ENCODE measurements around the gene INHBE.
"Not testable (repeated sequence)": the region's sequence is repeated elsewhere in the genome, so short reads cannot be mapped to it uniquely, and the experiment has no call there.

INHBE gene

DNA sequence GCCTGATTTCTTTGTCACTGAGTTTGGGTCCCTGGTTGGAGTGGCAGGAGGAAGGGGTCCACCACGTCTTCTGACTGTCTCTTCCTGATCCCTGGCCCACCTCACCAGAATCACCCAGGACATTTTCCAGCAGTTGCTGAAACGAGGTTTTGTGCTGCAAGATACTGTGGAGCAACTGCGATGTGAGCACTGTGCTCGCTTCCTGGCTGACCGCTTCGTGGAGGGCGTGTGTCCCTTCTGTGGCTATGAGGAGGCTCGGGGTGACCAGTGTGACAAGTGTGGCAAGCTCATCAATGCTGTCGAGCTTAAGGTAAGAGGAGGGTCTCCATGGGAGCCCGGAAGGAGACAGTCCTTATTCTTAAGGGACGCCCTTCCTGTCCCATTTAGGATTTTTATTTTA, 45.1 kb downstream of the INHBE start:
- no peak for DNase-seq

GRCh38 chr12:57502311-57502969, 47.3 kb downstream of the INHBE start:
- DNase-seq, result not testable (repeated sequence)

- not testable (repeated sequence) for DNase-seq
Measured at GRCh38 chr12:57506541-57506940, 51.4 kb downstream of the INHBE start.
